D721Med (cell line): ENCODE measurements around the gene ROBO1.

Experiments
- DNase-seq: peaks from one replicate; pipeline ENCODE4 v3.0.0; 2011; ENCODE audit warnings: low spot score; ENCODE audit not compliant: insufficient read length
- FAIRE-seq: peaks from 2 replicates; lab custom pipeline; 2011; peaks lifted over from hg19 to GRCh38; lab: Jason Lieb, UNC
- CTCF ChIP-seq: IDR thresholded peaks from 2 replicates; pipeline ENCODE4 v1.5.1; 2012; ENCODE audit warnings: mild to moderate bottlenecking, control low read depth; ENCODE audit not compliant: insufficient read depth; ENCODE audit errors: missing control alignments

ROBO1 gene

GRCh38 chr3:78839693-78840092, 928.1 kb downstream of the ROBO1 start:
- FAIRE-seq (peak; percentile 77), DNase-seq (no peak)
- TF ChIP-seq CTCF: no peak

GRCh38 chr3:78838362-78838761, 929.4 kb downstream of the ROBO1 start:
- no peak for TF ChIP-seq CTCF
- FAIRE-seq: no peak
- DNase-seq: no peak

- FAIRE-seq (peak; percentile 6), DNase-seq (no peak)
- no peak for TF ChIP-seq CTCF
These were observed 932.9 kb downstream of the ROBO1 start for GRCh38 chr3:78834910-78835309.

GRCh38 chr3:78832785-78833204, 935.0 kb downstream of the ROBO1 start:
- TF ChIP-seq CTCF: no peak
- FAIRE-seq (no peak), DNase-seq (no peak)

GRCh38 chr3:78831446-78831972, 936.3 kb downstream of the ROBO1 start:
- DNase-seq (no peak), FAIRE-seq (no peak)
- no peak for TF ChIP-seq CTCF

GRCh38 chr3:78830470-78830869, 937.3 kb downstream of the ROBO1 start:
- DNase-seq (no peak), FAIRE-seq (no peak)
- TF ChIP-seq CTCF: no peak

GRCh38 chr3:78827618-78828017, 940.2 kb downstream of the ROBO1 start:
- DNase-seq (no peak), FAIRE-seq (no peak)
- TF ChIP-seq CTCF: no peak
